ENCODE data around the gene TRAPPC12.
"Not testable (repeated sequence)": the region's sequence is repeated elsewhere in the genome, so short reads cannot be mapped to it uniquely, and the experiment has no call there.

The TRAPPC12 gene

GRCh38 chr2:3490191-3491170 is 111.0 kb downstream of the TRAPPC12 start:
- peaks cover 5% of the 10 kb centered on the region; the same call in 1 of the 2 replicates for H3K4me1 ChIP-seq
- H3K9me3 ChIP-seq: no peaks in the 10 kb centered on the region
- H3K4me3 ChIP-seq (ENCODE audit: low read depth, low read length): no peak overlapping the region
- DNase-seq: no peak
- no peaks in the 10 kb centered on the region for H3K27me3 ChIP-seq
- peaks cover 7% of the 10 kb centered on the region for H3K36me3 ChIP-seq
- no peak for TF ChIP-seq CTCF (IDR thresholded peaks at IDR 0.05; ENCODE audit: low read depth, low read length)

GRCh38 chr2:3491306-3491705 is 111.8 kb downstream of the TRAPPC12 start:
- Histone ChIP-seq H3K9me3 (no peaks in the 10 kb centered on the region), H3K27me3 (no peaks in the 10 kb centered on the region), H3K4me3 (ENCODE audit: low read depth, low read length) (no peak overlapping the region), H3K4me1 (peaks cover 5% of the 10 kb centered on the region; the same call in 1 of the 2 replicates), H3K36me3 (peaks cover 1% of the 10 kb centered on the region; the same call in 1 of the 2 replicates)
- no peak for TF ChIP-seq CTCF (IDR thresholded peaks at IDR 0.05; ENCODE audit: low read depth, low read length)
- no peak for DNase-seq

- no peaks in the 10 kb centered on the region for H3K36me3 ChIP-seq
- no peak for TF ChIP-seq CTCF (IDR thresholded peaks at IDR 0.05; ENCODE audit: low read depth, low read length)
- no peaks in the 10 kb centered on the region for H3K9me3 ChIP-seq
- no peak overlapping the region for H3K4me3 ChIP-seq (ENCODE audit: low read depth, low read length)
- H3K27me3 ChIP-seq: no peaks in the 10 kb centered on the region
- no peak for DNase-seq
- H3K4me1 ChIP-seq: peaks cover 5% of the 10 kb centered on the region; the same call in 1 of the 2 replicates
Observed at GRCh38 chr2:3491716-3492474, 112.4 kb downstream of the TRAPPC12 start.

- H3K9me3 ChIP-seq; DNase-seq; H3K36me3 ChIP-seq; H3K4me1 ChIP-seq; H3K4me3 ChIP-seq (ENCODE audit: low read depth, low read length); H3K27me3 ChIP-seq: not testable (repeated sequence)
Observed at GRCh38 chr2:3492475-3492787, 112.9 kb downstream of the TRAPPC12 start.

GRCh38 chr2:3492951-3493614 is 113.6 kb downstream of the TRAPPC12 start:
- Histone ChIP-seq H3K4me3 (ENCODE audit: low read depth, low read length) (peak overlapping the region; percentile 53), H3K4me1 (peaks cover 5% of the 10 kb centered on the region; the same call in 1 of the 2 replicates), H3K9me3 (no peaks in the 10 kb centered on the region), H3K27me3 (no peaks in the 10 kb centered on the region), H3K36me3 (no peaks in the 10 kb centered on the region)
- no peak for TF ChIP-seq CTCF (IDR thresholded peaks at IDR 0.05; ENCODE audit: low read depth, low read length)
- DNase-seq: peak; percentile 29

GRCh38 chr2:3493615-3494007 is 114.1 kb downstream of the TRAPPC12 start:
- H3K36me3 ChIP-seq: no peaks in the 10 kb centered on the region; the same call in 1 of the 2 replicates
- TF ChIP-seq CTCF (IDR thresholded peaks at IDR 0.05; ENCODE audit: low read depth, low read length): peak; percentile 15
- peaks cover 5% of the 10 kb centered on the region; the same call in 1 of the 2 replicates for H3K4me1 ChIP-seq
- peak overlapping the region; percentile 53 for H3K4me3 ChIP-seq (ENCODE audit: low read depth, low read length)
- DNase-seq: peak; percentile 78
- H3K27me3 ChIP-seq: no peaks in the 10 kb centered on the region
- H3K9me3 ChIP-seq: no peaks in the 10 kb centered on the region
